OCI-LY7 (cell line): ENCODE results near the gene KCNE4. TPM values are rescaled to one million over a fixed set of nuclear protein-coding genes. Genes with fewer than 3 reads are reported as not detected.

ENCODE experiments used
- BruUV-seq: library from RNA; stranded (reverse); fragments of 400-500 nt; replicated peaks from 2 replicates; lab custom pipeline; 2021; lab: Mats Ljungman, UMichigan
- CTCF ChIA-PET: fragments of 300-600 bp; sonication (Branson Sonifier 250); formaldehyde crosslinking; loops from one replicate; lab custom pipeline; 2022; ENCODE audit warnings: antibody characterized with exemption; ENCODE audit not compliant: unreplicated experiment; lab: Charles Lee
- POLR2A ChIA-PET: fragments of 300-600 bp; sonication (Branson Sonifier 250); formaldehyde crosslinking; loops from one replicate; lab custom pipeline; 2022; ENCODE audit warnings: antibody characterized with exemption; lab: Charles Lee
- DNase-seq: peaks from one replicate; pipeline ENCODE4 v3.0.0-alpha.2; 2015; ENCODE audit warnings: low spot score
- H2AFZ ChIP-seq: fragments of 200-600 bp; sonication (generic), shearing (Covaris generic); 2 replicates; pipeline ENCODE4 v1.6.1; 2014; ENCODE audit warnings: mild to moderate bottlenecking, antibody characterized with exemption, low read length, moderate library complexity
- H3K27ac ChIP-seq: fragments of 200-600 bp; sonication (generic); 2 replicates; pipeline ENCODE4 v1.5.1; 2014; ENCODE audit warnings: mixed run types, low read depth, mild to moderate bottlenecking, moderate library complexity, low read length, inconsistent platforms; ENCODE audit not compliant: poor library complexity, severe bottlenecking
- H3K36me3 ChIP-seq: fragments of 200-600 bp; sonication (generic); 2 replicates; pipeline ENCODE4 v1.6.1; 2014; ENCODE audit warnings: mild to moderate bottlenecking, antibody characterized with exemption, low read length, moderate library complexity, mixed read lengths; ENCODE audit not compliant: insufficient read depth
- H3K4me1 ChIP-seq: fragments of 200-600 bp; sonication (generic); 2 replicates; pipeline ENCODE4 v1.5.1; 2014; ENCODE audit warnings: mild to moderate bottlenecking, low read length; ENCODE audit not compliant: insufficient read depth, poor library complexity, severe bottlenecking
- H3K4me2 ChIP-seq: fragments of 200-600 bp; sonication (generic); 2 replicates; pipeline ENCODE4 v1.6.1; 2014; ENCODE audit warnings: mild to moderate bottlenecking, low read length
- H3K4me3 ChIP-seq: fragments of 200-600 bp; sonication (generic); 2 replicates; pipeline ENCODE4 v1.5.1; 2014; ENCODE audit warnings: mild to moderate bottlenecking, low read depth, low read length; ENCODE audit not compliant: poor library complexity, severe bottlenecking
- H3K79me2 ChIP-seq: fragments of 200-600 bp; sonication (generic); 2 replicates; pipeline ENCODE4 v1.6.1; 2016; ENCODE audit warnings: low read depth, mild to moderate bottlenecking, low read length, moderate library complexity, mixed read lengths; ENCODE audit not compliant: insufficient read depth
- H3K9me2 ChIP-seq: fragments of 200-600 bp; sonication (generic); 2 replicates; pipeline ENCODE4 v1.6.1; 2016; ENCODE audit warnings: mild to moderate bottlenecking, low read length, mixed read lengths; ENCODE audit not compliant: insufficient read depth
- H3K9me3 ChIP-seq: fragments of 200-600 bp; sonication (generic); 2 replicates; pipeline ENCODE4 v1.6.1; 2014; ENCODE audit warnings: mild to moderate bottlenecking, mixed run types, low read length, mixed read lengths
- H4K20me1 ChIP-seq: fragments of 200-600 bp; sonication (generic); 2 replicates; pipeline ENCODE4 v1.6.1; 2014; ENCODE audit warnings: mild to moderate bottlenecking, antibody characterized with exemption, low read length, moderate library complexity, mixed read lengths; ENCODE audit not compliant: insufficient read depth
- CTCF ChIP-seq: fragments of 200-600 bp; sonication (generic); conservative IDR thresholded peaks from 2 replicates; pipeline ENCODE4 v1.5.1; 2014; ENCODE audit warnings: mild to moderate bottlenecking, antibody characterized with exemption, low read length, moderate library complexity, mixed read lengths
- EZH2phosphoT487 ChIP-seq: fragments of 200-600 bp; sonication (generic); IDR thresholded peaks from 2 replicates; pipeline ENCODE4 v1.6.1; 2018; ENCODE audit warnings: low read depth, borderline replicate concordance, mild to moderate bottlenecking, mixed run types, antibody characterized with exemption, low read length, moderate library complexity, mixed read lengths
- intact Hi-C: fragments of 100-400 bp; cut with micrococcal nuclease; formaldehyde crosslinking; loops from one replicate; pipeline ENCODE4 v1.10.0; 2022; ENCODE audit not compliant: unreplicated experiment
- total RNA-seq, 2 experiments: library from RNA; depleted of rRNA in 1 of 2; stranded (reverse); fragments of >200 nt in 1 of 2; shearing (Covaris generic) in 1 of 2; gene quantifications; 2 replicates each; pipeline ENCODE4 v1.2.3, GENCODE V29; 2014 to 2022

KCNE4 gene
- total RNA-seq, 2 experiments from 2014 or later, result not detected

- no peaks in the 10 kb centered on the region for H4K20me1 ChIP-seq
- ChIA-PET CTCF (no interaction called here), POLR2A (no interaction called here)
- H3K27ac ChIP-seq, result no peak overlapping the region
- no peaks in the 10 kb centered on the region for H3K4me1 ChIP-seq
- no peak overlapping the region for H3K4me2 ChIP-seq
- H2AFZ ChIP-seq, result no peak overlapping the region
- H3K9me3 ChIP-seq, result no peaks in the 10 kb centered on the region
- no TSS peak for BruUV-seq
- H3K9me2 ChIP-seq, result no peaks in the 10 kb centered on the region
- TF ChIP-seq EZH2phosphoT487 (no peak), CTCF (no peak)
- no peak for DNase-seq
- no peak overlapping the region for H3K4me3 ChIP-seq
- intact Hi-C loops, result no loop called here
- no peaks in the 10 kb centered on the region for H3K79me2 ChIP-seq
- no peaks in the 10 kb centered on the region for H3K36me3 ChIP-seq
Observed at GRCh38 chr2:223058952-223059716, 7.1 kb downstream of the KCNE4 start.

- intact Hi-C loops, result no loop called here
- H3K4me3 ChIP-seq, result no peak overlapping the region
- no peaks in the 10 kb centered on the region for H3K9me3 ChIP-seq
- no peak overlapping the region for H3K27ac ChIP-seq
- no peaks in the 10 kb centered on the region for H3K9me2 ChIP-seq
- H3K4me1 ChIP-seq, result no peaks in the 10 kb centered on the region
- no peak for DNase-seq
- no peak overlapping the region for H3K4me2 ChIP-seq
- H4K20me1 ChIP-seq, result no peaks in the 10 kb centered on the region
- H3K36me3 ChIP-seq, result no peaks in the 10 kb centered on the region
- CTCF ChIA-PET, result no interaction called here
- TF ChIP-seq CTCF (no peak), EZH2phosphoT487 (no peak)
- POLR2A ChIA-PET, result interaction anchor here (0.7 to 1.1 kb wide), 2 partner anchors 71 to 380 kb away, joined by 3 to 4 read pairs; no protein-coding TSS in a partner anchor
- no peak overlapping the region for H2AFZ ChIP-seq
- H3K79me2 ChIP-seq, result no peaks in the 10 kb centered on the region
- BruUV-seq, result no TSS peak
Observed at GRCh38 chr2:223060201-223060825, 8.3 kb downstream of the KCNE4 start.

GRCh38 chr2:223062396-223062795, 10.4 kb downstream of the KCNE4 start:
- ChIA-PET POLR2A (no interaction called here), CTCF (no interaction called here)
- Histone ChIP-seq H4K20me1 (no peaks in the 10 kb centered on the region), H3K36me3 (no peaks in the 10 kb centered on the region), H3K9me3 (no peaks in the 10 kb centered on the region), H3K27ac (no peak overlapping the region), H2AFZ (no peak overlapping the region), H3K4me1 (no peaks in the 10 kb centered on the region), H3K9me2 (no peaks in the 10 kb centered on the region), H3K4me3 (no peak overlapping the region), H3K79me2 (no peaks in the 10 kb centered on the region), H3K4me2 (no peak overlapping the region)
- BruUV-seq, result no TSS peak
- DNase-seq, result no peak
- no peak for TF ChIP-seq EZH2phosphoT487
- TF ChIP-seq CTCF, result no peak
- intact Hi-C loops, result no loop called here
